GM12878 (cell line): ENCODE measurements around the gene ZNF93.
"Not testable (repeated sequence)": the region's sequence is repeated elsewhere in the genome, so short reads cannot be mapped to it uniquely, and the experiment has no call there.

Experiments used
- BMI1 ChIP-seq: fragments of 450-650 bp; IDR thresholded peaks from 2 replicates; pipeline ENCODE4 v1.6.1; 2016; ENCODE audit warnings: mild to moderate bottlenecking, moderate library complexity, borderline replicate concordance
- CTCF ChIP-seq, 3 experiments: IDR thresholded peaks in 2 of 3; conservative IDR thresholded peaks in 1 of 3; 2 replicates each; pipeline ENCODE4 v1.5.1; 2011; ENCODE audit warnings: low read depth in 3 of 3, low read length in 3 of 3, mild to moderate bottlenecking in 3 of 3, control low read depth in 2 of 3, moderate library complexity in 2 of 3, inconsistent platforms in 1 of 3, mixed read lengths in 1 of 3; ENCODE audit not compliant: control insufficient read depth in 2 of 3, insufficient read depth in 1 of 3; ENCODE audit errors: extremely low read depth in 1 of 3
- EGR1 ChIP-seq, 2 experiments: IDR thresholded peaks; 1 replicate in 1 of 2; 2 replicates in 1 of 2; pipeline ENCODE4 v1.6.1; 2011 to 2012; ENCODE audit warnings: low read depth in 2 of 2, low read length in 2 of 2, borderline replicate concordance in 1 of 2, mild to moderate bottlenecking in 1 of 2, moderate library complexity in 1 of 2
- EP300 ChIP-seq, 2 experiments: fragments of 150-350 bp in 1 of 2; IDR thresholded peaks; 2 replicates each; pipeline ENCODE4 v1.6.1; 2011 to 2012; ENCODE audit warnings: low read depth in 2 of 2, low read length in 2 of 2, borderline replicate concordance in 1 of 2, improper control_type of control experiment in 1 of 2, inconsistent platforms in 1 of 2; ENCODE audit not compliant: control insufficient read depth in 1 of 2
- HDAC6 ChIP-seq: fragments of 200-600 bp; sonication (generic); IDR thresholded peaks from one replicate; pipeline ENCODE4 v1.8.0; 2017; ENCODE audit warnings: antibody characterized with exemption; ENCODE audit not compliant: unreplicated experiment
- POLR2A ChIP-seq: IDR thresholded peaks from 2 replicates; pipeline ENCODE4 v1.6.1; 2011; ENCODE audit warnings: low read depth, mild to moderate bottlenecking, low read length
- RCOR1 ChIP-seq: conservative IDR thresholded peaks from 2 replicates; pipeline ENCODE4 v1.6.1; 2012; ENCODE audit warnings: low read depth, low read length, improper control_type of control experiment
- SMAD5 ChIP-seq: IDR thresholded peaks from 2 replicates; pipeline ENCODE4 v1.6.1; 2016; ENCODE audit warnings: antibody characterized with exemption, low read depth
- TAF1 ChIP-seq: IDR thresholded peaks from 2 replicates; pipeline ENCODE4 v1.6.1; 2011; ENCODE audit warnings: mild to moderate bottlenecking, low read depth, low read length, borderline replicate concordance
- TARDBP ChIP-seq: IDR thresholded peaks from 2 replicates; pipeline ENCODE4 v1.6.1; 2016; ENCODE audit warnings: borderline replicate concordance
- TBL1XR1 ChIP-seq: IDR thresholded peaks from 2 replicates; pipeline ENCODE4 v1.6.1; 2012; ENCODE audit warnings: low read depth, low read length, improper control_type of control experiment
- YY1 ChIP-seq: IDR thresholded peaks from 2 replicates; pipeline ENCODE4 v1.6.1; 2011; ENCODE audit warnings: low read depth, mild to moderate bottlenecking, low read length
- TF ChIP-seq, protein P1 (sequence below): IDR thresholded peaks from 2 replicates; pipeline ENCODE4 v1.6.1; 2012; ENCODE audit warnings: mild to moderate bottlenecking, low read depth, low read length

DNA sequence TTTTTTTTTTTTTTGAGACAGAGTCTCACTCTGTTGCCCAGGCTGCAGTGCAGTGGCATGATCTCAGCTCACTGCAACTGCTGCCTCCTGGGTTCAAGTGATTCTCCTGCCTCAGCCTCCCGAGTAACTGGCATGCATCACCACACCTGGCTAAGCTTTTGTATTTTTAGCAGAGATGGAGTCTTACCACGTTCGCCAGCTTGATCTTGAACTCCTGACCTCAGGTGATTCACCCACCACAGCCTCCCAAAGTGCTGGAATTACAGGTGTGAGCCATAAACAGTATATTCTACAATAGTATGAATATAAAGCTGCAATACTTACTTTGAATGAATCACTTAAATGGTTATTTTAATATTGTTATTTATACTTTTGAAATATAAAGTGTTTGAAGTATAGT is 6.8 kb downstream of the ZNF93 start:
- TF ChIP-seq YY1; RCOR1; BMI1; SMAD5; EGR1 (IDR thresholded peaks at IDR 0.05; ENCODE audit: borderline replicate concordance in 1 of 2, low read depth in 2 of 2, low read length in 2 of 2); CTCF (IDR thresholded peaks at IDR 0.05 in 2 of 3, conservative IDR thresholded peaks at IDR 0.05 in 1 of 3; ENCODE audit: control insufficient read depth in 2 of 3, extremely low read depth in 1 of 3, insufficient read depth in 1 of 3, low read depth in 3 of 3, low read length in 3 of 3); POLR2A; TAF1; HDAC6; EP300 (IDR thresholded peaks at IDR 0.05; ENCODE audit: borderline replicate concordance in 1 of 2, control insufficient read depth in 1 of 2, low read depth in 2 of 2, low read length in 2 of 2); TBL1XR1; TARDBP: not testable (repeated sequence)
- TF ChIP-seq, protein P1, sequence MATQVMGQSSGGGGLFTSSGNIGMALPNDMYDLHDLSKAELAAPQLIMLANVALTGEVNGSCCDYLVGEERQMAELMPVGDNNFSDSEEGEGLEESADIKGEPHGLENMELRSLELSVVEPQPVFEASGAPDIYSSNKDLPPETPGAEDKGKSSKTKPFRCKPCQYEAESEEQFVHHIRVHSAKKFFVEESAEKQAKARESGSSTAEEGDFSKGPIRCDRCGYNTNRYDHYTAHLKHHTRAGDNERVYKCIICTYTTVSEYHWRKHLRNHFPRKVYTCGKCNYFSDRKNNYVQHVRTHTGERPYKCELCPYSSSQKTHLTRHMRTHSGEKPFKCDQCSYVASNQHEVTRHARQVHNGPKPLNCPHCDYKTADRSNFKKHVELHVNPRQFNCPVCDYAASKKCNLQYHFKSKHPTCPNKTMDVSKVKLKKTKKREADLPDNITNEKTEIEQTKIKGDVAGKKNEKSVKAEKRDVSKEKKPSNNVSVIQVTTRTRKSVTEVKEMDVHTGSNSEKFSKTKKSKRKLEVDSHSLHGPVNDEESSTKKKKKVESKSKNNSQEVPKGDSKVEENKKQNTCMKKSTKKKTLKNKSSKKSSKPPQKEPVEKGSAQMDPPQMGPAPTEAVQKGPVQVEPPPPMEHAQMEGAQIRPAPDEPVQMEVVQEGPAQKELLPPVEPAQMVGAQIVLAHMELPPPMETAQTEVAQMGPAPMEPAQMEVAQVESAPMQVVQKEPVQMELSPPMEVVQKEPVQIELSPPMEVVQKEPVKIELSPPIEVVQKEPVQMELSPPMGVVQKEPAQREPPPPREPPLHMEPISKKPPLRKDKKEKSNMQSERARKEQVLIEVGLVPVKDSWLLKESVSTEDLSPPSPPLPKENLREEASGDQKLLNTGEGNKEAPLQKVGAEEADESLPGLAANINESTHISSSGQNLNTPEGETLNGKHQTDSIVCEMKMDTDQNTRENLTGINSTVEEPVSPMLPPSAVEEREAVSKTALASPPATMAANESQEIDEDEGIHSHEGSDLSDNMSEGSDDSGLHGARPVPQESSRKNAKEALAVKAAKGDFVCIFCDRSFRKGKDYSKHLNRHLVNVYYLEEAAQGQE: not testable (repeated sequence)
